HG03060 (cell line): ENCODE measurements around the gene RNF31.
"Not testable (repeated sequence)": the region's sequence is repeated elsewhere in the genome, so short reads cannot be mapped to it uniquely, and the experiment has no call there.

Experiments used
- ATAC-seq: cut with Tn5 transposase; IDR thresholded peaks from one replicate; pipeline ENCODE4 v1.9.1; 2021; ENCODE audit warnings: low read depth, moderate number of reproducible peaks; ENCODE audit not compliant: unreplicated experiment

RNF31 gene

DNA sequence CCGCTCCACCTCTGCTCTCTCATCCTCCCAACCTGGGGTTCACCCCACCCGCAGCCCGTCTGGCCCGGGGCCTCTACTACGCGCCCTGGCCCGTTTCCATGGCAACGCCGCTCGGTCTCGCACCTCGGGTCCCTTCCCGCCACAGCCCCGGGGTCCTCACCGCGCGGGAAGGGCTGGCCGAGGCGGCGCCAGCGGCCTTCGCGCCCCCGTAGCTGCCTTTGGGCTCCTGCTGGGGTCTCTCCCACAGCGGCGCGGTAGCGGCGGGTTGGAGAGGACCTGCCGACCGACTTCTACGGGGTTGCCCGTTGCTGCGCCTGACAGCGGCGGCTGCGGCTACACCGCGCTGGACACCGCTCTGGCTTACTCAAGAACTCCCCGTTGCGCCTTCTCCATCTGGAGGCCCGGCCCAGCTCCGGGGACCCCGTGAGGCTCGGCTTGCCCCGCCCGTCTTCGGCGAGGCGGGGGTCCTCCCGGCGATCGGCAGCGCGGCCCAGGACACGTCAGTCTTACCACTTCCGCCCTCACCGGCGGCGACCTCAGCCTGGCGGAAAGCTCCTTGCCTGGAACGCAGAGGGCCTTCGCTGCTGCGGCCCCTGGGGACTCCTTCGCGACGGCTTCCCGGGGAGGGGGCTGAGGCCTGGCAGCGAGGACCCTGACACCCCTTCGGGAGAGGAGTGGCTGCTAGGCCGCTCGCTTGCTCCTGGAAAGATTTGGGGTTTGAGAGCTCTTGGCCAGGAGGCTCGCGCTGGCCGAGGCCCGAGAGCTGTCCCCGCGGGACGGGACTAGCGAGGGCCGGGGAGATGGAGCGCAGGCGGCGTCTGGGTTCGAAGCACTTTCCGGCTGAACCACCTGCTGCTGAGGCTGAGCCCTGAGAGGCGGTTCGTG, 48.1 kb downstream of the RNF31 start, which contains the start of gene TM9SF1:
TM9SF1 (minus strand) TSS at position 256 of the 885 bp plus-strand sequence. CDS start 422 bp downstream, outside the sequence.
- ATAC-seq = peak; percentile 51

DNA sequence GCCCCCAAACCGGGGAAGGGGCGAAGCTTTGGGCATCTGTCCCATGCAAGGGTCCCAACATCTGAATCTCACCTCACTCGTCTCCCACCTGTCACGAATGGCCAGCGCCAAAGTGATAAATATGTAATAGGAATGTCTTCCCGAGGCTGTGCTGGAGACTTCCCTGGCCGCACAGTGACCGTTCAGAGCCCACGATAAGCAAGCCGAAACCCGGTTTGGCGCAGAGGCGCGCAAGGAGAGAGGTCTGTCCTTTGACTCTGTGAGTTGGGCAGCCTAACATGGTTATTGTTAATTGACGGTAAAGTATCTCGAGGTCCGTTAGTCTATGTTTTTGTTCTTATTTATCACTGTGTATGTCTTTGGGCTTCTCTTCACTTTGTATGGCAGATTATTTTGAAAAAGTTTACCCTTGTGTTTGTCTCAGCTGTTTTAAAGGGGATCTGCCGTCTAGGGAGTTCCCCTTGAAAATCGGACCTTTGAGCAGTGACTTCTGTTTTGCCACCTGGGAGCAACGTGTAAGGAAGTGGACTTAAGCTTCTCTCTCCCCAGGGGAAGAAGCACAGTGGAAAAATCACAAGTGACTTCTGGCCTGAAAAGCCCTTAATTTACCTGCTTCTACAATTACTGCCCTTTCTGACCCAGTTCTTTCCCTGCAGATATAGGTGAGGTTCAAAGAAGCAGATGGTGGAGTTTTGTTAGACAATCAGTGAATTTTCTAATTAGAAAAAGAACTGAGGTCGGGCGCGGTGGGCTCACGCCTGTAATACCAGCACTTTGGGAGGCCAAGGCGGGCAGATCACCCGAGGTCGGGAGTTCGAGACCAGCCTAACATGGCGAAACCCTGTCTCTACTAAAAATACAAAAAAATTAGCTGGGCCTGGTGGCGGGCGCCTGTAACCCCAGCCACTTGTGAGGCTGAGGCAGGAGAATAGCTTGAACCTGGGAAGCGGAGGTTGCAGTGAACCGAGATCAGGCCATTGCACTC, 49.1 kb downstream of the RNF31 start:
- no peak for ATAC-seq

DNA sequence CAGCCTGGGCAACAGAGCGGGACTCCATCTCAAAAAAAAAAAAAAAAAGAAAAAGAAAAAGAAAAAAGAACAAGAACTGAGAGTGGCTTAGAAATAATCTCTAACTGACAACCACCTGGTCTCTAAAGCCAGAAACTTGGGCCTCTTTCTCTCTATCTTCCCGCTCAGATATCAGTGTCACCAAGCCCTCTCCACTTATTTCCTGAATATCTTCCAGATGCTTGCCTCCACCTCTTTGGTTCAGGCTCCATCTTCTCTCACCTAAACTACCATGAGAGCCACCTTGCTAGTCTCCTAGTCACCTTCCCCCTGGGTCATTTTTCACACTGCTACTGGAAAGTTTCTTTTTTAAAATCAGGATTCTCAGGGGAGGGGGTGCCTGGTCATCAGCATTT, 49.8 kb downstream of the RNF31 start:
- no peak for ATAC-seq

DNA sequence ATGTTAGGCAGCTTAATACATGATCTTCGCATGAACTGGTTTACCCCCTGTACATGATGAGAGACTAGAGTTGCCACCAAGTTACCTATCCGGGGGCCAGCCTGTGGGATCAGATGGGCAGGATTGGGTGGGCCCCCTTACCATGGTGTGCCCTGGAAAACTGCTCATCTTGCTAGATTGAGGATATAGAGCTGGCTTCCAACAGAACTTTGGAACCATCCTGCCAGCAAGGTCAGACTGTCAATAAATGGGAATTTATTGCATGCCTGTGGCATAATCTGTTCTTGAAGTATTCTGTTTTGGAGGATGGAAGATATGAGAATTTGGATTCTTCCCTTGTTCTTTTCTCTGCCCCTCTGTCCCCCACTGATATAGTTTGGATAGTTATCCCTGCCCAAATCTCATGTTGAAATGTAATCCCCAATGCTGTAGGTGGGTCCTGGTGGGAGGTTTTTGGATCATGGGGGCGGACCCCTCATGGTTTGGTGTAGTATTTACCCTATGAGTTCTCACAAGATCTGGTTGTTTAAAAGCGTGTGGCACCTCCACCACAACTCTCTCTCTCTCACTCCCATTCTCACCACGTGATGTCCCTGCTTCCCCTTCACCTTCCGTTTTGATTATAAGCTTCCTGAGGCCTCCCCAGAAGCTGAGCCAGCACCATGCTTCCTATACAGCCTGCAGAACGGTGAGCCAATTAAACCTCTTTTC, 51.7 kb downstream of the RNF31 start:
- ATAC-seq = no peak

DNA sequence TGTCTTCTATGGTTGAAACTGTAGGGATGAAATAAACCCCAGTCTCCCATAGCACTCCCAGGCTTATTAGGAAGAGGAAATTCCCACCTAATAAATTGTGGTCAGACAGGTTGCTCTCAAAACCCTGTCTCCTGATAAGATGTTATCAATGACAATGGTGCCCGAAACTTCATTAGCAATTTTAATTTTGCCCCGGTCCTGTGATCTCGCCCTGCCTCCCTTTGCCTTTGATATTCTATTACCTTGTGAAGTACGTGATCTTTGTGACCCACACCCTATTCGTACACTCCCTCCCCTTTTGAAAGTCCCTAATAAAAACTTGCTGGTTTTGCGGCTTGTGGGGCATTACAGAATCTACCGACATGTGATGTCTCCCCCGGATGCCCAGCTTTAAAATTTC, 55.2 kb downstream of the RNF31 start:
- ATAC-seq = not testable (repeated sequence)

DNA sequence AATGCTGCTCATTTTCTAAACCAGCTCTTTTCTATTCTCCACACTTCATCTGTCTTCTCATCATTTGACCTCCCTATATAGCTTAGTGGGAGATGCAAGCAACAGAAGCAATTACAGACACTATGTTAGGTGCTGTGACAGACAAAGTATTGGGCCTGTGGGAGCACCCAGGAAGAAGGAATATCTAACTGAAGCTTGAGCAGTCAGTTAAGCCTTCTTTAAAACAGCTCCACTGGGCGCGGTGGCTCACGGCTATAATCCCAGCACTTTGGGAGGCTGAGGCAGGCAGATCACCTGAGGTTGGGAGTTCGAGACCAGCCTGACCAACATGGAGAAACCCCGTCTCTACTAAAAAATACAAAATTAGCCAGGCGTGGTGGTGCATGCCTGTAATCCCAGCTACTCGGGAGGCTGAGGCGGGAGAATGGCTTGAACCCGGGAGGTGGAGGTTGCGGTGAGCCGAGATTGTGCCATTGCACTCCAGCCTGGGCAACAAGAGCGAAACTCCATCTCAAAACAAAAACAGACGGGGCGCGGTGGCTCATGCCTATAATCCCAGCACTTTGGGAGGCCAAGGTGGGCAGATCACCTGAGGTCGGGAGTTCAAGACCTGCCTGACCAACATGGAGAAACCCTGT, 56.1 kb downstream of the RNF31 start:
- not testable (repeated sequence) for ATAC-seq

DNA sequence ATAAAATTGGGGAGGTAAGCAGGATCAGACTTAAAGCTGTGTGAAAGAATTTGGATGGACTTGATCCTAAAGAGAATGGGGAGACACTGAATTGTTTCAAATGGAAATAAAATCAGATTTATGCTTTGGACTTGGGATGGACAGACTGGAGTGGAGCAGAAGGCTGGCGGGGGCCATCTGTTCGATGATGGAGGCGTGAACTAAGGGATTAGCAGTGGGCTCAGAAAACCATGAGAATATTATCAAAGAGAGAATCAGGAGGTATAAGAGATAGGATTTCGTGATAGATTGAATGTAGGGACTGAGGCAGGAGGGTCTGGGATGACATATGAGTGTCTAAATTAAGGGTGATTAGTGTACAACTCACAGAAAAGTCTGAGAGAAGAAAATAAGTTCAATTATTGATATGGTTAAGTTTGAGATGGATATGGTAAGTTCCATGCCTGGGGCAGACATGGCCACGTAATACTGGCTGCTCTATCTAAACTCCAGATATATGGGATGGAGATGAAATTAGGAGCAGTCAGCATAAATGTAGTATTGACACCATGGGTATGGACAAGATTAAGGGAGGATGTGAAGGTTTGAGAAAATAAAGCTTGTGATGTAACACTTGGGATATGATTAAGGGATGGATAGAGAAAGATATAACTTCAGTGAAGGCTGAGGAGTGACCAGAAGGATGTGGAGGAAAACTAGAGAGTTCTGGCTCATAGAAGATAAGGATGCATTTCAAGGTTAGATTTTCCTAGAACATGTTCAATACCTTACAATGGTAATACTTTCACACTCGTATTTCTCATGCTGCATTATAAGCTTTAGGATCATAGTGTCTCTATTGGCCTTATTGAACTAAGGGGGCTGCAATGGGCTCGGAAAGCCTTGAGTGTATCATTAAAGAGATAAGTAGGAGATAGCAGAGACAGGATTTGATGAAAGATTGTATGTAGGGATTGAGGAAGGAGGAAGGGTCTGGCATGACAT, 57.2 kb downstream of the RNF31 start:
- ATAC-seq = no peak

DNA sequence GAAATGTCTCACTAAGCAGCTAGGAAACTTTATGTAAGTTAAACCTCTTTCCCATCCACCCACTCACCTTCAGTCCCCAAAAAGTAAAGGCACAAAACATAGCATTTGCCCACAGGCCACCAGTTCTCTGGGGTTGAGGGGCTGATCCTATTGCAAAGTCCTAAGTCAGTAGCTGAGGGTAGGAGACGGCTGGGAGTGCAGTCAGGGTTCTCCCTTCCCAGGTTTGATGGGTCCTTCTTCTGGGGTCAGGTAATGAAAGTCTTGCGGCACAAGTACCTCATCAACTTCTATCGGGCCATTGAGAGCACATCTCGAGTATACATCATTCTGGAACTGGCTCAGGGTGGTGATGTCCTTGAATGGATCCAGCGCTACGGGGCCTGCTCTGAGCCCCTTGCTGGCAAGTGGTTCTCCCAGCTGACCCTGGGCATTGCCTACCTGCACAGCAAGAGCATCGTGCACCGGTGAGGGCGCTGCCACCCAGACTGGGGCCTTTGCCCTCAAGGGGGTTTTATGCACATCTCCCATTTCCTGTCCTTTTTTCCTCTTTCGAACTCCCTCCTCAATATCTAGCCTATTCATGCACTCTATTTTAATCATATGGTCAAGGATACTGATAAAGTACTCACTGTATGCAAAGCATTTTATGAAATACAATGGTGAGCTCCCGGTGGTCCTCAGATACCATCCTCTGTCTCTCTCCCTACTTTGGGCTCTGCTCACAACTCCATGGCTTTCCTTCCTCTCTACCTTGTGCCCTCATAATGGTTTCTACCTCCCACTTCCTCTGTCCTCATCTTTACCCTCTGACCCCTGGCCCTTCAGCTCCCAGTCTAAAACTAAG, 59.2 kb downstream of the RNF31 start:
- no peak for ATAC-seq

DNA sequence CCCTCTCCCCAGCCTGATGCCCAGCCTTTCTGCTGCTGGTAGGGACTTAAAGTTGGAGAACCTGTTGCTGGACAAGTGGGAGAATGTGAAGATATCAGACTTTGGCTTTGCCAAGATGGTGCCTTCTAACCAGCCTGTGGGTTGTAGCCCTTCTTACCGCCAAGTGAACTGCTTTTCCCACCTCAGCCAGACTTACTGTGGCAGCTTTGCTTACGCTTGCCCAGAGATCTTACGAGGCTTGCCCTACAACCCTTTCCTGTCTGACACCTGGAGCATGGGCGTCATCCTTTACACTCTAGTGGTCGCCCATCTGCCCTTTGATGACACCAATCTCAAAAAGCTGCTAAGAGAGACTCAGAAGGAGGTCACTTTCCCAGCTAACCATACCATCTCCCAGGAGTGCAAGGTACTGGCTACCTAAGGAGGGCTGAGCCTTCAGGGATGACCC, 59.8 kb downstream of the RNF31 start:
- ATAC-seq = no peak

DNA sequence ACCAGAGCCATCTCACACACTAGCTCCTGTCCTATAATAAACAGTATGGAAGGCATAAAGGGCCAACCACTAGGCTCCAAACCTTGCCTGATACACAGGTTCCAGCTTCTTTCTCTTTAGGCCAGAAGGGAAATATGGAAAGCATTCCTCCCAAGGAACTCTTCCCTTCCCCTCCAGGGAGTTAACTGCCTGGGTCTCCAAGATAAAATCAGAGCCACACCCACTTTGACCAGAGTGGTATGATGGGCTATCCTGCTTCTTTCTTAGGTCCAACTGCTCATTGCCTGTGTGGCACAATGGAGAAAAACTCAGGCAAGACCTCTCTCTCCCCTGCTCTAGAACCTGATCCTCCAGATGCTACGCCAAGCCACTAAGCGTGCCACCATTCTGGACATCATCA, 60.3 kb downstream of the RNF31 start:
- no peak for ATAC-seq
